Measurements from ENCODE around the gene ZBTB12. TPM values are rescaled to one million over a fixed set of nuclear protein-coding genes. Genes with fewer than 3 reads are reported as not detected.
A peak's percentile ranks its signal among the peaks of the same experiment; 100 is the strongest.

ZBTB12 gene
- total and polyA plus RNA-seq, 9 of the 15 experiments (the other 6 are each of a cell fraction or from before 2014, with no cell fraction given) = 0.03 to 12.4 (median 5.8) TPM; not detected in 1

GRCh38 chr6:31862344-31863235, 39.3 kb downstream of the ZBTB12 start, which contains the start of gene NEU1 (continued):
- TF ChIP-seq ZNF318 (IDR thresholded peaks at IDR 0.05; ENCODE audit: borderline replicate concordance in 1 of 2, low read depth in 1 of 2) (peak in 1 of 2 experiments; percentile 88; a peak in 2 of 4 replicates), KDM4B (IDR thresholded peaks at IDR 0.05; ENCODE audit: borderline replicate concordance in 2 of 2, low read depth in 1 of 2) (peak in 1 of 2 experiments; percentile 69; a peak in 1 of 4 replicates), TFAP4 (CRISPR knock-in tag; IDR thresholded peaks at IDR 0.05; ENCODE audit: borderline replicate concordance) (peak; percentile 100), MXD1 (CRISPR knock-in tag; IDR thresholded peaks at IDR 0.05; ENCODE audit: borderline replicate concordance, poor library complexity, severe bottlenecking) (no peak), ZNF12 (CRISPR knock-in tag; IDR thresholded peaks at IDR 0.05) (no peak), PTRF (tag; IDR thresholded peaks at IDR 0.05) (no peak), CBX8 (IDR thresholded peaks at IDR 0.05; ENCODE audit: borderline replicate concordance, extremely low read depth, low read depth, low read length, poor library complexity, severe bottlenecking) (no peak), LEF1 (IDR thresholded peaks at IDR 0.05) (no peak), RBM15 (IDR thresholded peaks at IDR 0.05; ENCODE audit: insufficient read depth, low read length) (no peak), POLR2A (conservative IDR thresholded peaks at IDR 0.05) (peak; percentile 98), HOMEZ (CRISPR knock-in tag; IDR thresholded peaks at IDR 0.05) (no peak), GATAD2A (IDR thresholded peaks at IDR 0.05) (peak; percentile 52; the same call in 1 of the 2 replicates), ARID2 (IDR thresholded peaks at IDR 0.05) (no peak; the same call in 1 of the 2 replicates), KLF10 (CRISPR knock-in tag; IDR thresholded peaks at IDR 0.05) (no peak), XRCC5 (IDR thresholded peaks at IDR 0.05; ENCODE audit: low read depth, low read length) (peak; percentile 45)
